ENCODE measurements around the gene ADAMTS13. TPM values are rescaled to one million over a fixed set of nuclear protein-coding genes. Genes with fewer than 3 reads are reported as not detected.

Gene ADAMTS13
- total RNA-seq, 1 donor from 2014 or later = 17.8 TPM

- peaks cover 9% of the 10 kb centered on the region for H3K27me3 Mint-ChIP-seq
- no peak overlapping the region for H3K27ac Mint-ChIP-seq
- H3K36me3 Mint-ChIP-seq (ENCODE audit: insufficient read depth) = no peaks in the 10 kb centered on the region
- peaks cover 3% of the 10 kb centered on the region for H3K4me1 Mint-ChIP-seq (ENCODE audit: low read depth)
- H3K9me3 Mint-ChIP-seq (ENCODE audit: low read depth) = no peaks in the 10 kb centered on the region
- DNase-seq (ENCODE audit: low spot score, unreplicated experiment) = no peak
- no peak for TF ChIP-seq CTCF (IDR thresholded peaks at IDR 0.05; ENCODE audit: unreplicated experiment)
- H3K4me3 Mint-ChIP-seq (ENCODE audit: low read depth) = no peak overlapping the region
Measured at GRCh38 chr9:133394687-133395271, 27.4 kb upstream of the ADAMTS13 start.

GRCh38 chr9:133396952-133397351 lies 25.2 kb upstream of the ADAMTS13 start:
- no peaks in the 10 kb centered on the region for H3K9me3 Mint-ChIP-seq (ENCODE audit: low read depth)
- peak; percentile 46 for TF ChIP-seq CTCF (IDR thresholded peaks at IDR 0.05; ENCODE audit: unreplicated experiment)
- H3K4me3 Mint-ChIP-seq (ENCODE audit: low read depth) = no peak overlapping the region

GRCh38 chr9:133397370-133397769 lies 24.8 kb upstream of the ADAMTS13 start:
- DNase-seq (ENCODE audit: low spot score, unreplicated experiment) = no peak
- H3K27ac Mint-ChIP-seq = peak overlapping the region; percentile 47
- H3K36me3 Mint-ChIP-seq (ENCODE audit: insufficient read depth) = no peaks in the 10 kb centered on the region

More at GRCh38 chr9:133396952-133397351, 25.2 kb upstream of the ADAMTS13 start:
- DNase-seq (ENCODE audit: low spot score, unreplicated experiment) = no peak
- H3K4me1 Mint-ChIP-seq (ENCODE audit: low read depth) = no peaks in the 10 kb centered on the region
- peaks cover 9% of the 10 kb centered on the region for H3K27me3 Mint-ChIP-seq
- H3K36me3 Mint-ChIP-seq (ENCODE audit: insufficient read depth) = no peaks in the 10 kb centered on the region
- H3K27ac Mint-ChIP-seq = no peak overlapping the region

DNA sequence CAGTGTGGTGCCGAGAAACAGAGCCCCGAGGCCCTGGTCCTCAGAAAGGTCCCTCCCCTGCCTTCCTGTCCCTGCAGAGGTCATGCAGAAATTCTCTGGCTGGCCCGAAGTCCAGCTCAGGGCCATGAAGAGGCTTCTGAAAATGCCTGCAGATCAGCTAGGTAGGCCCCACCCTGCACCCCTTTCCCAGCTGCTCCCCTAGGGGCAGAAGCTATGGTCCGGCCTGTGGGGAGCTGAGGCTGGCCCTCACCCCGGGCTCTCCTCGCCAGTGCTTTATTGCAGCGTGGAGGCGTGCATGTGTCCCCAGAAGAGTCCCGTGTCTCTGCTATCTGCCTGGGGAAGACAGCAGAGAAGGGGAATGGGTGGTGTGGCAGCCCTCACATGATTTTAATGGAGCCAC lies 24.3 kb upstream of the ADAMTS13 start:
- Mint-ChIP-seq H3K4me3 (ENCODE audit: low read depth) (no peak overlapping the region), H3K4me1 (ENCODE audit: low read depth) (no peaks in the 10 kb centered on the region)
- DNase-seq (ENCODE audit: low spot score, unreplicated experiment) = no peak

More at GRCh38 chr9:133397370-133397769, 24.8 kb upstream of the ADAMTS13 start:
- Mint-ChIP-seq H3K9me3 (ENCODE audit: low read depth) (no peaks in the 10 kb centered on the region), H3K27me3 (peaks cover 9% of the 10 kb centered on the region), H3K4me1 (ENCODE audit: low read depth) (no peaks in the 10 kb centered on the region), H3K4me3 (ENCODE audit: low read depth) (no peak overlapping the region)
- no peak for TF ChIP-seq CTCF (IDR thresholded peaks at IDR 0.05; ENCODE audit: unreplicated experiment)

GRCh38 chr9:133400292-133400691 lies 21.9 kb upstream of the ADAMTS13 start:
- no peak for DNase-seq (ENCODE audit: low spot score, unreplicated experiment)
- H3K4me1 Mint-ChIP-seq (ENCODE audit: low read depth) = no peaks in the 10 kb centered on the region
- TF ChIP-seq CTCF (IDR thresholded peaks at IDR 0.05; ENCODE audit: unreplicated experiment) = no peak
- H3K27ac Mint-ChIP-seq = no peak overlapping the region
- H3K36me3 Mint-ChIP-seq (ENCODE audit: insufficient read depth) = peaks cover 3% of the 10 kb centered on the region
- H3K9me3 Mint-ChIP-seq (ENCODE audit: low read depth) = no peaks in the 10 kb centered on the region
- H3K27me3 Mint-ChIP-seq = peaks cover 9% of the 10 kb centered on the region
- H3K4me3 Mint-ChIP-seq (ENCODE audit: low read depth) = no peak overlapping the region

More for the DNA sequence above, 24.3 kb upstream of the ADAMTS13 start:
- no peak overlapping the region for H3K27ac Mint-ChIP-seq
- peaks cover 9% of the 10 kb centered on the region for H3K27me3 Mint-ChIP-seq
- no peaks in the 10 kb centered on the region for H3K9me3 Mint-ChIP-seq (ENCODE audit: low read depth)
- no peak for TF ChIP-seq CTCF (IDR thresholded peaks at IDR 0.05; ENCODE audit: unreplicated experiment)
- H3K36me3 Mint-ChIP-seq (ENCODE audit: insufficient read depth) = no peaks in the 10 kb centered on the region

All from progenitor cell of endocrine pancreas (in vitro differentiated cells).